Breast epithelium (tissue), 3 donors: ENCODE measurements around the gene BZW1.

Experiments
- CTCF ChIP-seq, 3 donors: fragments of 450-650 bp; IDR thresholded peaks; one replicate each; pipeline ENCODE4 v1.5.1; 2016 to 2017; ENCODE audit warnings: antibody characterized with exemption in 3 of 3, mild to moderate bottlenecking in 3 of 3, moderate library complexity in 3 of 3
- POLR2A ChIP-seq: fragments of 450-650 bp; IDR thresholded peaks from one replicate; pipeline ENCODE4 v1.6.1; 2016; ENCODE audit warnings: antibody characterized with exemption, mild to moderate bottlenecking, moderate library complexity
- POLR2AphosphoS5 ChIP-seq, 3 donors: sonication (generic); formaldehyde crosslinking; IDR thresholded peaks; one replicate each; pipeline ENCODE4 v1.6.1; 2017; ENCODE audit warnings: antibody characterized with exemption in 3 of 3

DNA sequence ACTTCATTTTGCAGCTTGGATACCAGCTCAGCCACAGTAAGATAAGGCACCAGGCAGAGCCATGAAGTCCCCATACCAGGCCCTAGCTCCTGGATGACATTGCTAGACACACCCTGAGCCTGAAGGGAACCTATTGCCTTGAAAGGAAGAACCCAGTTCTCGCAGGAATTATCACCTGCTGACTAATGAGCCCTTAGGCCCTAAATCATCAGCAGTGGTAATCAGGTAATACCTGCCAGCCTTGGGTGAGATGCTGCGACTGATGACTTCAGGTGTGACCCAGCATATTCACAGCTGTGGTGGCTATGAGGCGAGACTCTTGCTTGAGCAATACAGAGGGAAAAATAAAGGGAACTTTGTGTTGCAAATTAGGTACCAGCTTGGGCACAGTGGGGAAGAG is 27.8 kb downstream of the BZW1 start:
- TF ChIP-seq CTCF (IDR thresholded peaks at IDR 0.05) (no peak), POLR2A (no peak), POLR2AphosphoS5 (IDR thresholded peaks at IDR 0.05) (no peak)
